Endodermal cell (in vitro differentiated cells): Measurements from ENCODE around the gene BRD3OS. TPM values are rescaled to one million over a fixed set of nuclear protein-coding genes. Genes with fewer than 3 reads are reported as not detected.

ENCODE experiments used
- DNase-seq: peaks from one replicate; pipeline ENCODE4 v3.0.0-alpha.2; 2017
- H3K27ac ChIP-seq: 2 replicates; pipeline ENCODE4 v1.5.1; 2013; ENCODE audit warnings: mild to moderate bottlenecking, low read depth, low read length, moderate library complexity
- H3K27me3 ChIP-seq: 2 replicates; pipeline ENCODE4 v1.6.1; 2013; ENCODE audit warnings: mild to moderate bottlenecking, low read length, moderate library complexity; ENCODE audit not compliant: insufficient read depth, control insufficient read depth, poor library complexity, severe bottlenecking
- H3K36me3 ChIP-seq: 2 replicates; pipeline ENCODE4 v1.7.0; 2013; ENCODE audit warnings: mild to moderate bottlenecking, low read length, moderate library complexity; ENCODE audit not compliant: control insufficient read depth, insufficient read depth
- H3K4me1 ChIP-seq: one replicate; pipeline ENCODE4 v1.7.0; 2013; ENCODE audit warnings: low read length; ENCODE audit not compliant: control insufficient read depth, insufficient read depth
- H3K4me3 ChIP-seq: 2 replicates; pipeline ENCODE4 v1.5.1; 2013; ENCODE audit warnings: mild to moderate bottlenecking, low read length, moderate library complexity
- H3K9ac ChIP-seq: 2 replicates; pipeline ENCODE4 v1.6.1; 2013; ENCODE audit warnings: mild to moderate bottlenecking, low read length, moderate library complexity; ENCODE audit not compliant: poor library complexity, severe bottlenecking; ENCODE audit errors: extremely low read depth
- H3K9me3 ChIP-seq: 2 replicates; pipeline ENCODE4 v1.6.1; 2013; ENCODE audit warnings: mild to moderate bottlenecking, low read length, moderate library complexity; ENCODE audit not compliant: control insufficient read depth
- H3K27ac Mint-ChIP-seq: 2 replicates; pipeline ENCODE4 v1.8.0; 2020; ENCODE audit warnings: mixed read lengths
- H3K27me3 Mint-ChIP-seq: 2 replicates; pipeline ENCODE4 v1.8.0; 2021; ENCODE audit warnings: mild to moderate bottlenecking, mixed read lengths; ENCODE audit not compliant: insufficient read depth
- H3K36me3 Mint-ChIP-seq: 2 replicates; pipeline ENCODE4 v1.8.0; 2020; ENCODE audit warnings: low read depth, mixed read lengths
- H3K4me1 Mint-ChIP-seq: 2 replicates; pipeline ENCODE4 v1.8.0; 2020; ENCODE audit warnings: mixed read lengths
- H3K4me3 Mint-ChIP-seq: 2 replicates; pipeline ENCODE4 v1.8.0; 2020; ENCODE audit warnings: mild to moderate bottlenecking, moderate library complexity, mixed read lengths
- H3K9me3 Mint-ChIP-seq: 2 replicates; pipeline ENCODE4 v1.8.0; 2020; ENCODE audit warnings: mild to moderate bottlenecking, mixed read lengths
- CTCF ChIP-seq: fragments of 200-600 bp; sonication (generic); conservative IDR thresholded peaks from 2 replicates; pipeline ENCODE4 v1.5.0; 2021; ENCODE audit warnings: antibody characterized with exemption, mild to moderate bottlenecking
- WGBS, 2 experiments: methylation state at CpG; one replicate each; pipeline versions ENCODE4 v1.1.5 to v1.1.7; 2013; ENCODE audit warnings: missing lambda C conversion rate in 2 of 2, mixed read lengths in 1 of 2; ENCODE audit not compliant: insufficient coverage in 1 of 2, insufficient read length in 1 of 2; 5-methylcytosine and 5-hydroxymethylcytosine counted together
- total RNA-seq, 2 donors: library from RNA; stranded (reverse); fragmentation: NEBNext Ultra II Directional in 1 of 2; extraction: Animal tissue kit (Norgen Biotek cat#: 25700) in 1 of 2; gene quantifications; 2 replicates in 1 of 2; 3 replicates in 1 of 2; pipeline ENCODE4 v1.2.1, GENCODE V29; 2021

BRD3OS gene
- total RNA-seq, 2 donors from 2014 or later = 19.0 to 26.5 TPM

- Mint-ChIP-seq H3K4me3 (no peak overlapping the region), H3K9me3 (no peaks in the 10 kb centered on the region), H3K4me1 (peaks cover 20% of the 10 kb centered on the region), H3K27me3 (no peaks in the 10 kb centered on the region), H3K27ac (peak overlapping the region; percentile 82), H3K36me3 (peaks cover under 1% of the 10 kb centered on the region)
- DNase-seq = peak; percentile 44
- H3K36me3 ChIP-seq = peaks cover 10% of the 10 kb centered on the region
- H3K27ac ChIP-seq = no peak overlapping the region
- H3K9me3 ChIP-seq = no peaks in the 10 kb centered on the region
- no peak overlapping the region for H3K4me3 ChIP-seq
- H3K27me3 ChIP-seq = no peaks in the 10 kb centered on the region
- no peak overlapping the region for H3K9ac ChIP-seq
- no peak for TF ChIP-seq CTCF
- WGBS, 2 experiments = 93% methylated on average over 21 to 28 of the region's 28 CpGs
- no peaks in the 10 kb centered on the region for H3K4me1 ChIP-seq
Measured at GRCh38 chr9:134057751-134058701, 32.7 kb downstream of the BRD3OS start.

GRCh38 chr9:134058716-134059115, 33.4 kb downstream of the BRD3OS start:
- H3K27ac ChIP-seq = no peak overlapping the region
- peaks cover 20% of the 10 kb centered on the region for H3K4me1 Mint-ChIP-seq
- H3K9ac ChIP-seq = no peak overlapping the region
- DNase-seq = no peak
- no peaks in the 10 kb centered on the region for H3K9me3 Mint-ChIP-seq
- H3K27me3 Mint-ChIP-seq = no peaks in the 10 kb centered on the region
- H3K27ac Mint-ChIP-seq = peak overlapping the region; percentile 44
- H3K27me3 ChIP-seq = no peaks in the 10 kb centered on the region
- peaks cover 14% of the 10 kb centered on the region for H3K36me3 ChIP-seq
- no peak overlapping the region for H3K4me3 ChIP-seq
- peaks cover 3% of the 10 kb centered on the region for H3K36me3 Mint-ChIP-seq
- no peaks in the 10 kb centered on the region for H3K9me3 ChIP-seq
- no peaks in the 10 kb centered on the region for H3K4me1 ChIP-seq
- TF ChIP-seq CTCF = no peak
- 95 to 96% methylated on average over 7 of the region's 7 CpGs for WGBS, 2 experiments
- H3K4me3 Mint-ChIP-seq = no peak overlapping the region

GRCh38 chr9:134059188-134059641, 33.9 kb downstream of the BRD3OS start:
- no peak overlapping the region for H3K27ac ChIP-seq
- Mint-ChIP-seq H3K27ac (no peak overlapping the region), H3K4me1 (peaks cover 20% of the 10 kb centered on the region), H3K27me3 (no peaks in the 10 kb centered on the region), H3K9me3 (no peaks in the 10 kb centered on the region), H3K36me3 (peaks cover 3% of the 10 kb centered on the region), H3K4me3 (no peak overlapping the region)
- no peak overlapping the region for H3K4me3 ChIP-seq
- H3K27me3 ChIP-seq = no peaks in the 10 kb centered on the region
- no peaks in the 10 kb centered on the region for H3K9me3 ChIP-seq
- H3K36me3 ChIP-seq = peaks cover 15% of the 10 kb centered on the region
- H3K9ac ChIP-seq = no peak overlapping the region
- TF ChIP-seq CTCF = no peak
- H3K4me1 ChIP-seq = no peaks in the 10 kb centered on the region
- DNase-seq = no peak
- 90 to 92% methylated on average over 7 to 16 of the region's 16 CpGs for WGBS, 2 experiments
